Astrocyte of the spinal cord (primary cell): ENCODE results near the gene CYTH2.

Experiments
- DNase-seq: peaks from one replicate; pipeline ENCODE4 v3.0.0; 2011; ENCODE audit warnings: low read depth, low spot score
- H3K4me3 ChIP-seq: 2 replicates; pipeline ENCODE4 v1.5.1; 2011; ENCODE audit warnings: low read depth, mild to moderate bottlenecking, low read length, moderate library complexity
- in situ Hi-C: cut with HindIII; loops from 2 replicates; pipeline ENCODE4 v1.10.0; 2017; ENCODE audit warnings: low sequenced_read_pairs
- TF ChIP-seq, protein P1 (sequence below): IDR thresholded peaks from 2 replicates; pipeline ENCODE4 v1.5.1; 2012; ENCODE audit warnings: low read depth, mild to moderate bottlenecking, low read length, inconsistent platforms

Gene CYTH2

DNA sequence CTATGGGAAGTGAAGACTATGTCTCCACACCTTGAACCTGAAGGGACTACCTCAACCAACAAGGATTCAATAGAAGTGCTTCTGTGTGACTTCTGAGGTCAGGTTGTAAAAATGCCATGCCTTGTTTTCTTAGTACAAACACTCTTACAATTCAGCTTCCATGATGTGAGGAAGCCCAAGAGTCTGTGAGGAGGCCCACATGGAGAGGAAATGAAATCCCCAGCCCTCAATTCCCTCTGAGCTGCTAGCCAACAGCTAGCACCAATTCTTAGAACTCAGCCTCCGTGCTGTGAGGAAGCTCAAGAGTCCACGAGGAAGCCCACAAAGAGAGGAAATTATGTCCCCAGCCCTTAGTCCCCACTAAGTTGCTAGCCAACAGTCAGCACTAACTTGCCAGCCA, 55.1 kb downstream of the CYTH2 start:
- in situ Hi-C loops: no loop called here
- DNase-seq: no peak
- no peak overlapping the region for H3K4me3 ChIP-seq
- TF ChIP-seq, protein P1, sequence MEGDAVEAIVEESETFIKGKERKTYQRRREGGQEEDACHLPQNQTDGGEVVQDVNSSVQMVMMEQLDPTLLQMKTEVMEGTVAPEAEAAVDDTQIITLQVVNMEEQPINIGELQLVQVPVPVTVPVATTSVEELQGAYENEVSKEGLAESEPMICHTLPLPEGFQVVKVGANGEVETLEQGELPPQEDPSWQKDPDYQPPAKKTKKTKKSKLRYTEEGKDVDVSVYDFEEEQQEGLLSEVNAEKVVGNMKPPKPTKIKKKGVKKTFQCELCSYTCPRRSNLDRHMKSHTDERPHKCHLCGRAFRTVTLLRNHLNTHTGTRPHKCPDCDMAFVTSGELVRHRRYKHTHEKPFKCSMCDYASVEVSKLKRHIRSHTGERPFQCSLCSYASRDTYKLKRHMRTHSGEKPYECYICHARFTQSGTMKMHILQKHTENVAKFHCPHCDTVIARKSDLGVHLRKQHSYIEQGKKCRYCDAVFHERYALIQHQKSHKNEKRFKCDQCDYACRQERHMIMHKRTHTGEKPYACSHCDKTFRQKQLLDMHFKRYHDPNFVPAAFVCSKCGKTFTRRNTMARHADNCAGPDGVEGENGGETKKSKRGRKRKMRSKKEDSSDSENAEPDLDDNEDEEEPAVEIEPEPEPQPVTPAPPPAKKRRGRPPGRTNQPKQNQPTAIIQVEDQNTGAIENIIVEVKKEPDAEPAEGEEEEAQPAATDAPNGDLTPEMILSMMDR: no peak

DNA sequence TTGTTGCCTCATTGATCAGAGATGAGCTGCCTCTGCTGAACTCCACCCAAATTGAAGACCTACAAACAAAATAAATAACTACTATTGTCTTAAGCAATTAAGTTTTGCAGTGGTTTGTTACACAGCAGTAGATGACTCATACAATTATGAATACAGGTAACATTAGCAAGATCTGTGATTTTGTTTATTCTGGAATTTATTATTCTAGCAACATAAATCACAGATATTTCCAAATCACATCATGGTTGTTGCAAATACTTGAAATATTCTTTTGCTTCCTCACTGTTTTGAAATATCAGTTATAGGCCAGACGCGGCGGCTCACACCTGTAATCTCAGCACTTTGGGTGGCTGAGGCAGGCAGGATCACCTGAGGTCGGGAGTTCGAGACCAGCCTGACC, 55.6 kb downstream of the CYTH2 start:
- in situ Hi-C loops: no loop called here
- H3K4me3 ChIP-seq: no peak overlapping the region
- DNase-seq: no peak
- TF ChIP-seq, protein P1: no peak

DNA sequence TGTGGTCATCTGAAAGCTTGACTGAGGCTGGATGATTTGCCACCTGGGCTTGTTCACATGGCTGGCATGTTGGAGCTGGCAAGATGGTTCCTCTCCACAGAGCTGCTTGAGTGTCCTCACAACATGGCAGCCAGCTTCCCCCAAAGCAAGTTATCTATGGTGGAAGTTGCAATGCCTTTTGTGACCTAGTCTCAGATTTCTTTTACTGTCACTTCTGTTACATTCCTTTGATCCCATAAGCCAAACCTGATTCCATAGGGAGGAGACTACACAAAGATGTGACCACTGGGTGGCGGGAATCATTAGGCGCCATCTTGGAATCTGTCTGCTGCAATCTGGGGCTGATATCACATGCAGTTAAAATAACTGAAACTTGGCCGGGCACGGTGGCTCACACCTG, 60.0 kb downstream of the CYTH2 start:
- in situ Hi-C loops: no loop called here
- TF ChIP-seq, protein P1: no peak
- H3K4me3 ChIP-seq: no peak overlapping the region
- no peak for DNase-seq

DNA sequence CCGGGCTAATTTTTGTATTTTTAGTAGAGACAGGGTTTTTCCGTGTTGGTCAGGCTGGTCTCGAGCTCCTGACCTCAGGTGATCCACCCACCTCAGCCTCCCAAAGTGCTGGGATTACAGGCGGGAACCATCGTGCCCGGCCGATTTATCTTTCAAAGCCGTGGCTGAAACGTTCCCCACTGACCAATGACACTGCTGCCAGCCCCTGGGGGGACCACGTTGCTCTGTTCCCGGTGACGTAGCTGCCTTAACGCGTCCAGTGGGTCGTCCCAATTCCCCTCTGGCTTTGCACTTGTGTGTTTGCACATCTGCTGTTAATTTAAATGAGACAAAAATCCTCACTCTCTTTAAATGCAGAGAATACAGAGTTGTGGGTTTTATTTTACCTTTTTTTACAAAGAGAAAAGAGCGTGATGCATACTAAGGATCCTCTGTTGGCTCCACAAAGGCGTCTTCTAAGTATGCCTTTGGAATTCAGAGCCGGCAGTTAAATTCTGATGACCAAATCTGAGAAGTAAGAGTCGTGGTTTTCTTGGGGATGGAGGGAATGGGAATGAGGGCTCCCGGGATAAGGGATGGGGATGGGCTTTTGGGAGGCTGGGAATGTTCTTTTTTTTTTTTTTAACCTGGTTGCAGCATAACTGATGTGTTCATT, 61.0 kb downstream of the CYTH2 start:
- no peak for DNase-seq
- TF ChIP-seq, protein P1: no peak
- H3K4me3 ChIP-seq: no peak overlapping the region
- in situ Hi-C loops: no loop called here

DNA sequence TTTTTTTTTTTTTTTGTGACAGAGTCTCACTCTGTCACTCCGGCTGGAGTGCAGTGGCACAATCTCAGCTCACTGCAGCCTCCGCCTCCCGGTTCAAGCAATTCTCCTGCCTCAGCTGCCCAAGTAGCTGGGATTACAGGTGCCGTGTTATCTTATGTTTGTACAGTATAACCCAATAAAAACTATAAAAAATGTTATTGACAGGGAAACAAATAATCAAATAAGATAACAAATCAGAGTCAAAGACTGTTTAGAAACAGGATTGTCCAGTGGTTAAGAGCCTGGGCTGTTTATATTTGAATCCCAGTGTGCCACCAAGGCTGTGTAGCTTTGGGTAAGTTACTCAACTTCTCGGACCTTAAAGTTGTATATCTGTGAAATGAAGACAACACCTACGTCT, 61.6 kb downstream of the CYTH2 start:
- in situ Hi-C loops: no loop called here
- TF ChIP-seq, protein P1: no peak
- no peak overlapping the region for H3K4me3 ChIP-seq
- no peak for DNase-seq
